ENCODE measurements around the gene AFM.

AFM gene

GRCh38 chr4:73528171-73528570, 46.6 kb downstream of the AFM start:
- H3K4me3 ChIP-seq (ENCODE audit: low read depth, low read length), result no peak overlapping the region
- H3K27me3 ChIP-seq (ENCODE audit: insufficient read depth, low read depth, severe bottlenecking), result no peaks in the 10 kb centered on the region
- no peak for TF ChIP-seq CTCF (IDR thresholded peaks at IDR 0.05; ENCODE audit: low read depth, low read length)
- no peaks in the 10 kb centered on the region for H3K9me3 ChIP-seq (ENCODE audit: severe bottlenecking)
- H3K27ac ChIP-seq, result no peak overlapping the region
- no peaks in the 10 kb centered on the region for H3K36me3 ChIP-seq
- no peak for DNase-seq

GRCh38 chr4:73533515-73534422, 52.2 kb downstream of the AFM start:
- H3K27me3 ChIP-seq (ENCODE audit: insufficient read depth, low read depth, severe bottlenecking), result no peaks in the 10 kb centered on the region
- no peak for DNase-seq
- no peaks in the 10 kb centered on the region for H3K36me3 ChIP-seq
- no peak for TF ChIP-seq CTCF (IDR thresholded peaks at IDR 0.05; ENCODE audit: low read depth, low read length)
- H3K9me3 ChIP-seq (ENCODE audit: severe bottlenecking), result no peaks in the 10 kb centered on the region
- H3K27ac ChIP-seq, result no peak overlapping the region
- H3K4me3 ChIP-seq (ENCODE audit: low read depth, low read length), result no peak overlapping the region

- Histone ChIP-seq H3K27ac (no peak overlapping the region), H3K27me3 (ENCODE audit: insufficient read depth, low read depth, severe bottlenecking) (no peaks in the 10 kb centered on the region), H3K36me3 (no peaks in the 10 kb centered on the region), H3K4me3 (ENCODE audit: low read depth, low read length) (no peak overlapping the region), H3K9me3 (ENCODE audit: severe bottlenecking) (no peaks in the 10 kb centered on the region)
- TF ChIP-seq CTCF (IDR thresholded peaks at IDR 0.05; ENCODE audit: low read depth, low read length), result no peak
- no peak for DNase-seq
These were observed 56.6 kb downstream of the AFM start for GRCh38 chr4:73538162-73538561.

- no peaks in the 10 kb centered on the region for H3K9me3 ChIP-seq (ENCODE audit: severe bottlenecking)
- no peak for DNase-seq
- H3K27me3 ChIP-seq (ENCODE audit: insufficient read depth, low read depth, severe bottlenecking), result no peaks in the 10 kb centered on the region
- no peaks in the 10 kb centered on the region for H3K36me3 ChIP-seq
- H3K27ac ChIP-seq, result no peak overlapping the region
- H3K4me3 ChIP-seq (ENCODE audit: low read depth, low read length), result no peak overlapping the region
- no peak for TF ChIP-seq CTCF (IDR thresholded peaks at IDR 0.05; ENCODE audit: low read depth, low read length)
These were observed 57.8 kb downstream of the AFM start for GRCh38 chr4:73539386-73539785.

GRCh38 chr4:73540826-73541225, 59.3 kb downstream of the AFM start:
- H3K27ac ChIP-seq, result no peak overlapping the region
- TF ChIP-seq CTCF (IDR thresholded peaks at IDR 0.05; ENCODE audit: low read depth, low read length), result no peak
- H3K27me3 ChIP-seq (ENCODE audit: insufficient read depth, low read depth, severe bottlenecking), result no peaks in the 10 kb centered on the region
- no peak for DNase-seq
- no peaks in the 10 kb centered on the region for H3K36me3 ChIP-seq
- no peaks in the 10 kb centered on the region for H3K9me3 ChIP-seq (ENCODE audit: severe bottlenecking)
- H3K4me3 ChIP-seq (ENCODE audit: low read depth, low read length), result no peak overlapping the region

GRCh38 chr4:73541251-73541650, 59.7 kb downstream of the AFM start:
- H3K9me3 ChIP-seq (ENCODE audit: severe bottlenecking), result no peaks in the 10 kb centered on the region
- DNase-seq, result no peak
- no peaks in the 10 kb centered on the region for H3K27me3 ChIP-seq (ENCODE audit: insufficient read depth, low read depth, severe bottlenecking)
- no peak overlapping the region for H3K27ac ChIP-seq
- no peak for TF ChIP-seq CTCF (IDR thresholded peaks at IDR 0.05; ENCODE audit: low read depth, low read length)
- no peak overlapping the region for H3K4me3 ChIP-seq (ENCODE audit: low read depth, low read length)
- H3K36me3 ChIP-seq, result no peaks in the 10 kb centered on the region
